HCT116 (cell line): Measurements from ENCODE around the gene FOXJ1. TPM values are rescaled to one million over a fixed set of nuclear protein-coding genes. Genes with fewer than 3 reads are reported as not detected.

Source experiments
- ATAC-seq: fragments of 200-7000 bp; cut with Tn5 transposase; 2 replicates; pipeline ENCODE4 v1.9.1; 2020; ENCODE audit warnings: mild to moderate bottlenecking, moderate library complexity
- BruUV-seq: library from RNA; stranded (reverse); fragments of 400-500 nt; replicated peaks from 2 replicates; lab custom pipeline; 2021; lab: Mats Ljungman, UMichigan
- CTCF ChIA-PET: fragments of 300-600 bp; sonication (Branson Sonifier 250); formaldehyde crosslinking; loops from one replicate; lab custom pipeline; 2021; ENCODE audit warnings: antibody characterized with exemption; lab: Charles Lee
- POLR2A ChIA-PET: fragments of 300-600, 350-600 bp; sonication (Branson Sonifier 250); formaldehyde crosslinking; loops from one replicate; lab custom pipeline; 2021; ENCODE audit warnings: antibody characterized with exemption; lab: Charles Lee
- RAD21 ChIA-PET, 2 experiments: fragments of 300-600 bp; sonication (Branson Sonifier 250); formaldehyde crosslinking; loops; one replicate each; lab custom pipeline; 2023; ENCODE audit warnings: low total read pairs in 2 of 2; ENCODE audit not compliant: uncharacterized antibody in 2 of 2, unreplicated experiment in 2 of 2, low non-redundant PET in 1 of 2; lab: Charles Lee
- DNase-seq: peaks from one replicate; pipeline ENCODE4 v3.0.0-alpha.2; 2010; ENCODE audit warnings: low read depth, low spot score
- H2AFZ ChIP-seq: fragments of 200-600 bp; shearing (Covaris generic), sonication (generic); 2 replicates; pipeline ENCODE4 v1.6.1; 2017; ENCODE audit warnings: low read depth, mixed run types, mixed read lengths, antibody characterized with exemption, low read length; ENCODE audit not compliant: poor library complexity, severe bottlenecking
- H3K27ac ChIP-seq: 2 replicates; pipeline ENCODE4 v1.5.1; 2012; ENCODE audit warnings: low read depth, low read length
- H3K27me3 ChIP-seq: fragments of 200-600 bp; sonication (generic); 2 replicates; pipeline ENCODE4 v1.6.1; 2016; ENCODE audit warnings: mixed run types, low read length, mixed read lengths; ENCODE audit not compliant: insufficient read depth
- H3K36me3 ChIP-seq, 2 experiments: fragments of 200-500 bp in 1 of 2; fragments of 200-600 bp in 1 of 2; sonication (Bioruptor generic) in 1 of 2; sonication (generic) in 1 of 2; 2 replicates each; pipeline versions ENCODE4 v1.5.1 to v1.6.1; 2014 to 2016; ENCODE audit warnings: low read length in 2 of 2, inconsistent platforms in 1 of 2, mixed read lengths in 1 of 2, mixed run types in 1 of 2; ENCODE audit not compliant: insufficient read depth in 2 of 2, control insufficient read depth in 1 of 2
- H3K4me1 ChIP-seq, 2 experiments: fragments of 200-600 bp in 1 of 2; sonication (generic) in 1 of 2; 2 replicates each; pipeline versions ENCODE4 v1.5.1 to v1.6.1; 2012 to 2017; ENCODE audit warnings: low read length in 2 of 2, inconsistent platforms in 1 of 2, mild to moderate bottlenecking in 1 of 2, mixed read lengths in 1 of 2, mixed run types in 1 of 2, moderate library complexity in 1 of 2; ENCODE audit not compliant: insufficient read depth in 2 of 2, control insufficient read depth in 1 of 2
- H3K4me2 ChIP-seq: fragments of 200-600 bp; sonication (generic); 2 replicates; pipeline ENCODE4 v1.6.1; 2017; ENCODE audit warnings: mixed run types, low read length, mixed read lengths
- H3K4me3 ChIP-seq, 2 experiments: fragments of 200-600 bp in 1 of 2; sonication (generic) in 1 of 2; replicated peaks in 1 of 2; 2 replicates each; pipeline ENCODE4 v1.5.1; 2011 to 2016; ENCODE audit warnings: low read length in 2 of 2, control low read depth in 1 of 2, low read depth in 1 of 2, mild to moderate bottlenecking in 1 of 2, mixed read lengths in 1 of 2, mixed run types in 1 of 2
- H3K79me2 ChIP-seq: fragments of 200-600 bp; sonication (generic); 2 replicates; pipeline ENCODE4 v1.6.1; 2017; ENCODE audit warnings: mild to moderate bottlenecking, mixed run types, low read length, moderate library complexity, mixed read lengths; ENCODE audit not compliant: insufficient read depth
- H3K9ac ChIP-seq: fragments of 200-600 bp; sonication (generic); 2 replicates; pipeline ENCODE4 v1.6.1; 2016; ENCODE audit warnings: low read length, mixed read lengths
- H3K9me2 ChIP-seq: fragments of 200-600 bp; sonication (generic), shearing (Covaris generic); 2 replicates; pipeline ENCODE4 v1.6.1; 2017; ENCODE audit warnings: mixed run types, mild to moderate bottlenecking, moderate library complexity; ENCODE audit not compliant: insufficient read depth
- H3K9me3 ChIP-seq, 2 experiments: fragments of 200-500 bp in 1 of 2; fragments of 200-600 bp in 1 of 2; sonication (Bioruptor generic) in 1 of 2; sonication (generic) in 1 of 2; 2 replicates each; pipeline ENCODE4 v1.6.1; 2014 to 2017; ENCODE audit warnings: low read length in 2 of 2, mixed read lengths in 2 of 2, inconsistent platforms in 1 of 2, low read depth in 1 of 2, mild to moderate bottlenecking in 1 of 2, mixed run types in 1 of 2, moderate library complexity in 1 of 2; ENCODE audit not compliant: control insufficient read depth in 1 of 2, insufficient read depth in 1 of 2
- H4K20me1 ChIP-seq: fragments of 200-600 bp; sonication (generic), shearing (Covaris generic); 2 replicates; pipeline ENCODE4 v1.6.1; 2017; ENCODE audit warnings: mixed run types, mild to moderate bottlenecking, moderate library complexity; ENCODE audit not compliant: insufficient read depth
- EGR1 ChIP-seq: IDR thresholded peaks from 2 replicates; pipeline ENCODE4 v1.6.1; 2012; ENCODE audit warnings: low read depth
- ELF1 ChIP-seq: IDR thresholded peaks from 2 replicates; pipeline ENCODE4 v1.6.1; 2012; ENCODE audit warnings: low read depth, borderline replicate concordance
- EZH2phosphoT487 ChIP-seq: fragments of 200-600 bp; IDR thresholded peaks from 2 replicates; pipeline ENCODE4 v1.6.1; 2018; ENCODE audit warnings: antibody characterized with exemption, borderline replicate concordance
- YY1 ChIP-seq: IDR thresholded peaks from 2 replicates; pipeline ENCODE4 v1.6.1; 2011; ENCODE audit warnings: low read length, low read depth, moderate library complexity, mild to moderate bottlenecking; ENCODE audit not compliant: insufficient replicate concordance; ENCODE audit errors: extremely low read depth
- ZFX ChIP-seq: fragments of 450-650 bp; IDR thresholded peaks from 2 replicates; pipeline ENCODE4 v1.6.1; 2017
- intact Hi-C: fragments of 100-400 bp; cut with micrococcal nuclease; formaldehyde crosslinking; loops from 2 replicates; pipeline ENCODE4 v1.10.0; 2022
- total RNA-seq: library from RNA; stranded (reverse); gene quantifications from one replicate; pipeline ENCODE4 v1.2.1, GENCODE V29; 2021; ENCODE audit not compliant: unreplicated experiment
- TF ChIP-seq, protein P1 (sequence below): IDR thresholded peaks from 2 replicates; pipeline ENCODE4 v1.6.1; 2012; ENCODE audit warnings: low read depth
- TF ChIP-seq, protein P2 (sequence below), 3 experiments: fragments of 200-600 bp in 1 of 3; sonication (generic) in 1 of 3; IDR thresholded peaks in 2 of 3; conservative IDR thresholded peaks in 1 of 3; 2 replicates each; pipeline ENCODE4 v1.5.1; 2012 to 2017; ENCODE audit warnings: low read depth in 2 of 3, low read length in 2 of 3, antibody characterized with exemption in 1 of 3, borderline replicate concordance in 1 of 3, control low read depth in 1 of 3, mild to moderate bottlenecking in 1 of 3, mixed read lengths in 1 of 3, mixed run types in 1 of 3, moderate library complexity in 1 of 3; ENCODE audit not compliant: insufficient read depth in 1 of 3

The FOXJ1 gene
- total RNA-seq, 1 experiment from 2014 or later: 0.61 TPM

DNA sequence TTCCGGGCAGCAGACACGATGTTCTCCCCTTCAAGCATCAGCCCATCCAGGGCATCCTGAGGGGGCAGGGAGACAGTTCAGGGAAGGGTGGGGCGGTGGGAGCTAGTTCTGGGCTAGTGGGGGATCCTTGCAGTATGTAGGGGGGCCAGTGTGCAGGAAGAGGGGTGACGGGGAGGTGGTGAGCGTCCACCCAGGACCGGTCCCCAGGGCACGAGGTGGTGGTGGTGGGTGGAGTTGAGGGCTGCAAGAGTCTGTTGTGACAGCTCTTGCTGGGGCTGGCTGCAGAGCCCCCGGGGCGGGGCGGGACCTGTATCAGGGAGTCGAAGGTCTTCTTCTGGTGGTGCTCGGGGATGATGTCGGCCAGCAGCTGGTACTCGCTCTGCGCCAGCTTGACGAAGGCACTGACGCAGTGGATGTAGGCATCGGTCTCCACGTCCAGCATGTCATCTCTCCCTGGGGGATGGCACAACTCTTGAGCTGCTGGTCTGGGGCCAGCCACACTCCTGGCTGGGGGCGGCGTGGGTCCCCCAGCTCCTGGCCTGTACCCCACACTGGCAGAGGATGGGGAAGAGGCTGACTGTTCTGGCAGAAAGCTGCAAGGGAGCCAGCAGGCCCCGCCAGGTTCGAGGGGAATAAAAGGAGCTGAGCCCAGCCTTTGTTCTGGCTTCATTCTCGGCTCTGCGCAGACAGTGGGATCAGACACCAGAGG lies 52.0 kb downstream of the FOXJ1 start (continued):
- TF ChIP-seq, protein P1, sequence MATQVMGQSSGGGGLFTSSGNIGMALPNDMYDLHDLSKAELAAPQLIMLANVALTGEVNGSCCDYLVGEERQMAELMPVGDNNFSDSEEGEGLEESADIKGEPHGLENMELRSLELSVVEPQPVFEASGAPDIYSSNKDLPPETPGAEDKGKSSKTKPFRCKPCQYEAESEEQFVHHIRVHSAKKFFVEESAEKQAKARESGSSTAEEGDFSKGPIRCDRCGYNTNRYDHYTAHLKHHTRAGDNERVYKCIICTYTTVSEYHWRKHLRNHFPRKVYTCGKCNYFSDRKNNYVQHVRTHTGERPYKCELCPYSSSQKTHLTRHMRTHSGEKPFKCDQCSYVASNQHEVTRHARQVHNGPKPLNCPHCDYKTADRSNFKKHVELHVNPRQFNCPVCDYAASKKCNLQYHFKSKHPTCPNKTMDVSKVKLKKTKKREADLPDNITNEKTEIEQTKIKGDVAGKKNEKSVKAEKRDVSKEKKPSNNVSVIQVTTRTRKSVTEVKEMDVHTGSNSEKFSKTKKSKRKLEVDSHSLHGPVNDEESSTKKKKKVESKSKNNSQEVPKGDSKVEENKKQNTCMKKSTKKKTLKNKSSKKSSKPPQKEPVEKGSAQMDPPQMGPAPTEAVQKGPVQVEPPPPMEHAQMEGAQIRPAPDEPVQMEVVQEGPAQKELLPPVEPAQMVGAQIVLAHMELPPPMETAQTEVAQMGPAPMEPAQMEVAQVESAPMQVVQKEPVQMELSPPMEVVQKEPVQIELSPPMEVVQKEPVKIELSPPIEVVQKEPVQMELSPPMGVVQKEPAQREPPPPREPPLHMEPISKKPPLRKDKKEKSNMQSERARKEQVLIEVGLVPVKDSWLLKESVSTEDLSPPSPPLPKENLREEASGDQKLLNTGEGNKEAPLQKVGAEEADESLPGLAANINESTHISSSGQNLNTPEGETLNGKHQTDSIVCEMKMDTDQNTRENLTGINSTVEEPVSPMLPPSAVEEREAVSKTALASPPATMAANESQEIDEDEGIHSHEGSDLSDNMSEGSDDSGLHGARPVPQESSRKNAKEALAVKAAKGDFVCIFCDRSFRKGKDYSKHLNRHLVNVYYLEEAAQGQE: no peak
- TF ChIP-seq ZFX (no peak), EZH2phosphoT487 (no peak), EGR1 (no peak), ELF1 (no peak)
- TF ChIP-seq, all 23 proteins: peak for 0

DNA sequence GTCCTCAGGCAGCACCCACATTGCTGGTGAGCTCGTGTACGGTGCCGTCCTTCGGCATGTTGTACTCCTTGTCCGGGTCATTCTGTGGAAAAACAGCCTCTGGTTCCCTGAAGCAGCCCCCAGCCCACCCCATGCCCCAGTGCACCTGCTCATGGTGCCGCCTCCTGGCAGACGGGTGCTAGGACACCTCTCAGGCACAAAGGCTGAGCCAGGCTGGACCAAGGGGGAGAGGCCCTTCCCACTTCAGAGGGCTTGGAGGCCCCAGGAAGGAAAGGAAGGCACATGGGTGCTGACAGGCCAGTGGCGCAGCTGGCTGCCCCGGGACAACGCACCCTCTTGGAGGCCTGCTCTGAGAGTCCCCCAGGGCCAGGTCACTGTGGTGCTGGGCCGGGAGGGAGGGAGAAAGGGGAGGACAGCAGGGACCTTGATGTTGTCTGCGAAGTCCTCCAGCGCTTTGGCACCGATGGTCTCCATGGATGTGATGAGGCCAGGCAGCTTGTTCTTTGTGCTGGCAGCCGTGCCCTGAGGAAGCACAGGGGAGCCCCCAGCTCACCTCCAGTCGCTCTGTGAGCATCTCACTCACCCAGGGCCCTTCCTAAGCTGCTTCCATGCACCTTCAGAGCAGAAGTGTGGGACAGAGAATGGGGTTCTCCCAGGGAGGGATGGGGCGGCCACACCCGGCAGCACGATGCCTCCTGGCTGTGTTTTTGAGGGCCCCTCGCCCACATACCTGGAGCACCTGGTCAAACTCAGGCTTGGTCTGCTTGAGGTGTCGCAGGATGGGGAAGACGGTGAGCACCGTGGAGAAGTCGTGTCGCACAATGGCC lies 52.8 kb downstream of the FOXJ1 start:
- Histone ChIP-seq H3K4me2 (no peak overlapping the region), H4K20me1 (no peaks in the 10 kb centered on the region), H3K79me2 (no peaks in the 10 kb centered on the region; the same call in 1 of the 2 replicates), H3K9me2 (no peaks in the 10 kb centered on the region), H3K9ac (no peak overlapping the region), H3K36me3 (peaks cover 38 to 48% of the 10 kb centered on the region in 2 experiments; a peak in 3 of 4 replicates), H3K4me1 (no peaks in the 10 kb centered on the region), H3K27ac (no peak overlapping the region), H3K9me3 (no peaks in the 10 kb centered on the region), H3K4me3 (no peak overlapping the region), H3K27me3 (no peaks in the 10 kb centered on the region)
- ChIA-PET RAD21 (no interaction called here), CTCF (interaction anchor here (1.2 kb wide), 1 partner anchor 75 kb away, joined by 4 read pairs; no protein-coding TSS in a partner anchor), POLR2A (no interaction called here)
- BruUV-seq: no TSS peak
- peak; percentile 78 for ATAC-seq
- intact Hi-C loops: no loop called here
- no peak for TF ChIP-seq YY1
- TF ChIP-seq, protein P2, sequence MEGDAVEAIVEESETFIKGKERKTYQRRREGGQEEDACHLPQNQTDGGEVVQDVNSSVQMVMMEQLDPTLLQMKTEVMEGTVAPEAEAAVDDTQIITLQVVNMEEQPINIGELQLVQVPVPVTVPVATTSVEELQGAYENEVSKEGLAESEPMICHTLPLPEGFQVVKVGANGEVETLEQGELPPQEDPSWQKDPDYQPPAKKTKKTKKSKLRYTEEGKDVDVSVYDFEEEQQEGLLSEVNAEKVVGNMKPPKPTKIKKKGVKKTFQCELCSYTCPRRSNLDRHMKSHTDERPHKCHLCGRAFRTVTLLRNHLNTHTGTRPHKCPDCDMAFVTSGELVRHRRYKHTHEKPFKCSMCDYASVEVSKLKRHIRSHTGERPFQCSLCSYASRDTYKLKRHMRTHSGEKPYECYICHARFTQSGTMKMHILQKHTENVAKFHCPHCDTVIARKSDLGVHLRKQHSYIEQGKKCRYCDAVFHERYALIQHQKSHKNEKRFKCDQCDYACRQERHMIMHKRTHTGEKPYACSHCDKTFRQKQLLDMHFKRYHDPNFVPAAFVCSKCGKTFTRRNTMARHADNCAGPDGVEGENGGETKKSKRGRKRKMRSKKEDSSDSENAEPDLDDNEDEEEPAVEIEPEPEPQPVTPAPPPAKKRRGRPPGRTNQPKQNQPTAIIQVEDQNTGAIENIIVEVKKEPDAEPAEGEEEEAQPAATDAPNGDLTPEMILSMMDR (IDR thresholded peaks at IDR 0.05 in 2 of 3, conservative IDR thresholded peaks at IDR 0.05 in 1 of 3; ENCODE audit: borderline replicate concordance in 1 of 3, insufficient read depth in 1 of 3, low read depth in 2 of 3, low read length in 2 of 3): peak in 2 of 3 experiments; percentile 29 to 42; a peak in 3 of 6 replicates
- TF ChIP-seq, all 23 proteins: peak for 1
- DNase-seq: no peak
- H2AFZ ChIP-seq: no peak overlapping the region
